ENCODE results near the gene CERKL. TPM values are rescaled to one million over a fixed set of nuclear protein-coding genes. Genes with fewer than 3 reads are reported as not detected.

Gene CERKL
- total RNA-seq, 4 donors from 2014 or later, result not detected

DNA sequence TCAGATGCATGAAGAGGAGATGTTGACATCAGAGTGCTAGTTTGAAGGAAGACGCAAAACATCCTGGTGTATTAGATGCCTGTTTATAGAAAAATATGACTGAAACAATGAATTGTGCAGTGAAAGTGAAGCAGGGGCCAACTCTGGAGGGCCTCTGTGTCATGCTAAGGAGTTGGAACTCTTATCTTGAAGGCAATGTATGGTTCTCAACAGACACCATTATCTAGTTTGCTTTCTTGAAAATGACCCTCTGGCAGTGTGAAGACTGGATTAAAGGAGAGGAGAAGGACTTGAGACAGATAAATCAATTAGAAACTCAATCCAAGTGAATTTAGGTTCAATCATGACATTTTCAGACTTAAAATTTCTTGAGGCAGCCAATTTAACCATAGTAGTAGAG, 136.7 kb downstream of the CERKL start:
- intact Hi-C loops (cut with DNase I; ENCODE audit: low total_unique reads), result no loop called here
- 72 to 97% methylated on average over 1 of the region's 1 CpG for WGBS, 2 donors
- no peak for TF ChIP-seq POLR2A (IDR thresholded peaks at IDR 0.05)
- no peak for TF ChIP-seq CTCF (IDR thresholded peaks at IDR 0.05)
- H3K4me3 ChIP-seq (ENCODE audit: low read depth, poor library complexity, severe bottlenecking), result no peak overlapping the region
- DNase-seq (ENCODE audit: low spot score in 2 of 2), result no peak

DNA sequence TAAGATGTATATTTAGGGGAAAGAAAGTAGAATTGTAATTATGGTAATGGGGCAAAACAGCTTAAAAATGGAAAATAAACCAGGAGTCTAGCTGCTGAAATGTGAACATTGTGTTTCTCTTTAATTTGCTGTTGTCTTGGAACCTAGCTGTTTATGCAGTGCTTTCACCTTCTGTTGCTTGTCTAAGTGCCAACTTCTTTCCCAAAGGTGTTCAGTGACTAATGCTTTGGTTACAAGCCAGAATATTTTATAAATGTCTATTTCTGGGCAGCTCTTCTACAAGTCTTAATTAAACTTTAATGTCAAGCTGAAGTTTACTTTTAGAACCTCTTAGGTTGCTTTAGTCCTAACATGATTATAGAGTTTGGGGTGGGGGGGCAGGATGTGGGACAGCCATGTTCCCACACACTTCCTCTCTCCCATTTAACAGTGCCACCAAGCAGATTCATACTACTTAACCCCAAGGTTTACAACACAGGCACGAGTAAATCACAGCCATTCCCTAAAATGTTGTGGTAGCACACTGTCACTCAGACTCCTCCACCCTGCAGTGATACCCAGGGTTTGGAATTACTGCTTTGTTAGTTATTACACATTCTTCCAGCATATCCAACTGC, 139.1 kb downstream of the CERKL start:
- H3K4me3 ChIP-seq (ENCODE audit: low read depth, poor library complexity, severe bottlenecking), result no peak overlapping the region
- WGBS, 2 donors, result 25% methylated on average over 1 of the region's 1 CpG
- DNase-seq (ENCODE audit: low spot score in 2 of 2), result no peak
- TF ChIP-seq POLR2A (IDR thresholded peaks at IDR 0.05) (no peak), CTCF (IDR thresholded peaks at IDR 0.05) (no peak)
- intact Hi-C loops (cut with DNase I; ENCODE audit: low total_unique reads), result no loop called here

DNA sequence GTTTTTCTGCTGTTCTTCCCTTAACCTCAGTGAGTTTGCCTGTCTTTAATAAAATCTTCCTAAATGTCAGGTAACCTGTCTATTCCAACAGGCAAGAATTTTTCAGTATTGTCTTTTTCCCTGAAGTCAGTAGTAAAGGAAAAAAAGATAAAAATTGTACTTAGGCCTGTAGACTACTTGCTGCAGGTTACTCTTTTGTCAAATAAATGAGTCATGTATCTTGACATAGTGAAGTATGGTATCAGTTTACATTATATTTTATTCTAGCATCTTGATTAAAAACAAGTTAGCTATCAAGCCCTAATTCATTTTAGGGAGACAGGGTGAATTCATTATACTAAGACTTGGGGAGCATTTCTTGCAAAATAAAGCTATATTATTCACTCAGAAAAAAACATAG, 139.9 kb downstream of the CERKL start:
- intact Hi-C loops (cut with DNase I; ENCODE audit: low total_unique reads), result no loop called here
- no peak for TF ChIP-seq POLR2A (IDR thresholded peaks at IDR 0.05)
- no peak for TF ChIP-seq CTCF (IDR thresholded peaks at IDR 0.05)
- DNase-seq (ENCODE audit: low spot score in 2 of 2), result no peak
- H3K4me3 ChIP-seq (ENCODE audit: low read depth, poor library complexity, severe bottlenecking), result no peak overlapping the region

GRCh38 chr2:181515719-181516118, 141.2 kb downstream of the CERKL start:
- intact Hi-C loops (cut with DNase I; ENCODE audit: low total_unique reads), result no loop called here
- no peak overlapping the region for H3K4me3 ChIP-seq (ENCODE audit: low read depth, poor library complexity, severe bottlenecking)
- WGBS, 2 donors, result 49 to 55% methylated on average over 3 of the region's 3 CpGs
- DNase-seq (ENCODE audit: low spot score in 2 of 2), result no peak
- TF ChIP-seq POLR2A (IDR thresholded peaks at IDR 0.05), result no peak
- TF ChIP-seq CTCF (IDR thresholded peaks at IDR 0.05), result no peak

GRCh38 chr2:181500201-181500600, 156.7 kb downstream of the CERKL start:
- TF ChIP-seq POLR2A (IDR thresholded peaks at IDR 0.05) (no peak), CTCF (IDR thresholded peaks at IDR 0.05) (no peak)
- H3K4me3 ChIP-seq (ENCODE audit: low read depth, poor library complexity, severe bottlenecking), result no peak overlapping the region
- intact Hi-C loops (cut with DNase I; ENCODE audit: low total_unique reads), result no loop called here
- 92 to 94% methylated on average over 4 of the region's 4 CpGs for WGBS, 2 donors
- no peak for DNase-seq (ENCODE audit: low spot score in 2 of 2)

DNA sequence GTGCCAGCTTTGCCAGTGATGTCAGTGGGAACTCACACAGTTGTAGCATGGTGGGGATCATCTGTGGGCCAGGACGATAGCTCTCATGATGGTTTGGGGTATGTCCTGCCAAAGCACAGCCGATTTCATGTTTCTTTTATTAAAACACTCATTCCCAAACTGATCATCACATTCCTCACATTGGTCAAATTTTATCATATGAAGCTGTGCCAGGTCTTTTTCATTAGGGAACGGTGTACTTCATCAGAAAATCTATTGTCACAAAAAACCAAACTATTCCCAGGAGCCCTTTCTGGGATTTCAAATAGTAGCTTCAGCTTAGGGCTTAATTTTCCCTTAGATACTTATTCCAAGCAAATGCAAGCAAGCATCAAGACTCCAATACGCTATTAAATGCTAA, 157.7 kb downstream of the CERKL start:
- intact Hi-C loops (cut with DNase I; ENCODE audit: low total_unique reads), result no loop called here
- 81 to 84% methylated on average over 4 of the region's 4 CpGs for WGBS, 2 donors
- no peak overlapping the region for H3K4me3 ChIP-seq (ENCODE audit: low read depth, poor library complexity, severe bottlenecking)
- TF ChIP-seq POLR2A (IDR thresholded peaks at IDR 0.05), result no peak
- TF ChIP-seq CTCF (IDR thresholded peaks at IDR 0.05), result no peak
- DNase-seq (ENCODE audit: low spot score in 2 of 2), result no peak
